ENCODE results near the gene SKI.

Gene SKI

GRCh38 chr1:2342384-2343022 is 114.4 kb downstream of the SKI start:
- H3K27me3 ChIP-seq (replicated peaks in 2 of 5; ENCODE audit: control insufficient read depth in 4 of 5, insufficient read depth in 5 of 5, low read length in 4 of 5), result peaks cover 0 to 1% (median 0%) of the 10 kb centered on the region in 5 experiments

GRCh38 chr1:2343023-2343935 is 115.2 kb downstream of the SKI start:
- WGBS (ENCODE audit: insufficient coverage), result 92% methylated on average over 34 of the region's 39 CpGs
- Histone ChIP-seq H3K27me3 (replicated peaks in 2 of 5; ENCODE audit: control insufficient read depth in 4 of 5, insufficient read depth in 5 of 5, low read length in 4 of 5) (peaks cover 0 to 1% (median 0%) of the 10 kb centered on the region in 5 experiments), H3K9me3 (ENCODE audit: control extremely low read depth in 1 of 5, control insufficient read depth in 4 of 5, insufficient read depth in 2 of 5, low read depth in 1 of 5, low read length in 4 of 5) (no peaks in the 10 kb centered on the region), H3K27ac (ENCODE audit: insufficient read depth in 1 of 2, low read depth in 1 of 2, low read length in 2 of 2, poor library complexity in 1 of 2, severe bottlenecking in 2 of 2) (no peak overlapping the region), H3K4me1 (ENCODE audit: control extremely low read depth in 1 of 4, control insufficient read depth in 4 of 4, insufficient read depth in 4 of 4, low read length in 3 of 4) (no peaks in the 10 kb centered on the region), H3K4me3 (ENCODE audit: control insufficient read depth in 1 of 7, extremely low read depth in 1 of 7, insufficient read depth in 4 of 7, low read depth in 2 of 7, low read length in 6 of 7) (no peak overlapping the region), H3K36me3 (ENCODE audit: control insufficient read depth in 4 of 4, insufficient read depth in 4 of 4, low read length in 3 of 4) (no peaks in the 10 kb centered on the region)
- CTCF ChIA-PET, result no interaction called here
- DNase-seq, result no peak
- POLR2A ChIA-PET, result no interaction called here

More at GRCh38 chr1:2342384-2343022, 114.4 kb downstream of the SKI start:
- Histone ChIP-seq H3K9me3 (ENCODE audit: control extremely low read depth in 1 of 5, control insufficient read depth in 4 of 5, insufficient read depth in 2 of 5, low read depth in 1 of 5, low read length in 4 of 5) (no peaks in the 10 kb centered on the region), H3K4me3 (ENCODE audit: control insufficient read depth in 1 of 7, extremely low read depth in 1 of 7, insufficient read depth in 4 of 7, low read depth in 2 of 7, low read length in 6 of 7) (no peak overlapping the region), H3K27ac (ENCODE audit: insufficient read depth in 1 of 2, low read depth in 1 of 2, low read length in 2 of 2, poor library complexity in 1 of 2, severe bottlenecking in 2 of 2) (no peak overlapping the region), H3K36me3 (ENCODE audit: control insufficient read depth in 4 of 4, insufficient read depth in 4 of 4, low read length in 3 of 4) (no peaks in the 10 kb centered on the region), H3K4me1 (ENCODE audit: control extremely low read depth in 1 of 4, control insufficient read depth in 4 of 4, insufficient read depth in 4 of 4, low read length in 3 of 4) (no peaks in the 10 kb centered on the region)
- ChIA-PET CTCF (no interaction called here), POLR2A (no interaction called here)
- 94% methylated on average over 16 of the region's 21 CpGs for WGBS (ENCODE audit: insufficient coverage)
- no peak for DNase-seq

DNA sequence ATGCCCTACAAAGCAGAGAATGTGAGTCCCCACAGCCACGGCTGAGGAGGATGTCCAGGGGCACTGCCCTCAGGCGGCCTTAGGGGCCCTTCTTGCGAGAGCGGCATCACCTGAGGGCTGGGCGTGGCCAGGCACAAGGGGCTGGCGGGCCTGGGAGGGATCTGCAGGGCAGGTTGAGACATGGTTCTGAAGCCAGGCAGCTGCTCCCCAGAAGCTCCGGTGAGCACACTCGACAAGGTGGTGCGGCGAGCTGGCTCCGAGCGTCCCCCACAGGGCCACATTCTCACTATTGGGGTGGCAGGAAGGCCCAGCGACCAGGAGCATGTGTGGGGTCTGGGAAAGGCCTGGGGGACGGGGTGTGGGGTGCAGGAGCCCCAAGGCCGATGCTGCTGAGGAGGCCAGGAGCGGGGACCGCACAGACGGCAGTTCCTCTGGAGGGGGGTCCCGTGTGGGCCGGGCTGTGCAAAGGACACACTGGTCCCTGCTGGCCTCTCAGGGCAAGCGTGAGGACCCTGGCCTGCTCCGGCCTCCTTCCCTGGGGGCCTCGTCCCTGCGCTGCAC is 116.1 kb downstream of the SKI start:
- H3K4me3 ChIP-seq (ENCODE audit: control insufficient read depth in 1 of 7, extremely low read depth in 1 of 7, insufficient read depth in 4 of 7, low read depth in 2 of 7, low read length in 6 of 7), result no peak overlapping the region
- no peaks in the 10 kb centered on the region for H3K9me3 ChIP-seq (ENCODE audit: control extremely low read depth in 1 of 5, control insufficient read depth in 4 of 5, insufficient read depth in 2 of 5, low read depth in 1 of 5, low read length in 4 of 5)
- 94% methylated on average over 24 of the region's 24 CpGs for WGBS (ENCODE audit: insufficient coverage)
- ChIA-PET CTCF (no interaction called here), POLR2A (no interaction called here)
- H3K27me3 ChIP-seq (replicated peaks in 2 of 5; ENCODE audit: control insufficient read depth in 4 of 5, insufficient read depth in 5 of 5, low read length in 4 of 5), result no peaks in the 10 kb centered on the region
- no peaks in the 10 kb centered on the region for H3K36me3 ChIP-seq (ENCODE audit: control insufficient read depth in 4 of 4, insufficient read depth in 4 of 4, low read length in 3 of 4)
- no peak for DNase-seq
- no peak overlapping the region for H3K27ac ChIP-seq (ENCODE audit: insufficient read depth in 1 of 2, low read depth in 1 of 2, low read length in 2 of 2, poor library complexity in 1 of 2, severe bottlenecking in 2 of 2)
- H3K4me1 ChIP-seq (ENCODE audit: control extremely low read depth in 1 of 4, control insufficient read depth in 4 of 4, insufficient read depth in 4 of 4, low read length in 3 of 4), result no peaks in the 10 kb centered on the region

DNA sequence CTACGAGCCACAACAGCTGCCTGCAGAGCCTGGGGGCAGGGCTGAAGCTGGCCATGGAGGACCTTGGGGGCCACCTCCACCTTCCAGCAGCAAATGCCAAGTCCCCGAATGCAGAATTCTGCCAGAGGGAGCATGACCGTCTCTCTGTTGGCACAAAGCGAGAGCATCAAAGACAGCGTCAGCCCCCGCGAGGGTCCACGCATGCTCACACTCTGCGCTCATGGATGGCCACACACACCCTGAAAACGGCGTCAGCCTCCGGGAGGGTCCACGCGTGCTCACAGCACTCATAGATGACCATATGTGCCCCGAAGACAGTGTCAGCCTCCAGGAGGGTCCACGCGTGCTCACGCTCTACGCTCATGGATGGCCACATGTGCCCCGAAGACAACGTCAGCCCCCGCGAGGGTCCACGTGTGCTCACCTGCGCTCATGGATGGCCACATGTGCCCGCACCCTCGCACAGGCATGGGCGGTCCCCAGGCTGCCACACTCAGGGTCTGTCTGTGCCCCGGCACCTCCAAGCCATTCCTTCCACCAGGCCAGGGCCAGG is 116.7 kb downstream of the SKI start:
- ChIA-PET CTCF (no interaction called here), POLR2A (no interaction called here)
- DNase-seq, result no peak
- no peaks in the 10 kb centered on the region for H3K27me3 ChIP-seq (replicated peaks in 2 of 5; ENCODE audit: control insufficient read depth in 4 of 5, insufficient read depth in 5 of 5, low read length in 4 of 5)
- H3K4me1 ChIP-seq (ENCODE audit: control extremely low read depth in 1 of 4, control insufficient read depth in 4 of 4, insufficient read depth in 4 of 4, low read length in 3 of 4), result no peaks in the 10 kb centered on the region
- 97% methylated on average over 29 of the region's 29 CpGs for WGBS (ENCODE audit: insufficient coverage)
- no peak overlapping the region for H3K27ac ChIP-seq (ENCODE audit: insufficient read depth in 1 of 2, low read depth in 1 of 2, low read length in 2 of 2, poor library complexity in 1 of 2, severe bottlenecking in 2 of 2)
- no peak overlapping the region for H3K4me3 ChIP-seq (ENCODE audit: control insufficient read depth in 1 of 7, extremely low read depth in 1 of 7, insufficient read depth in 4 of 7, low read depth in 2 of 7, low read length in 6 of 7)
- no peaks in the 10 kb centered on the region for H3K36me3 ChIP-seq (ENCODE audit: control insufficient read depth in 4 of 4, insufficient read depth in 4 of 4, low read length in 3 of 4)
- no peaks in the 10 kb centered on the region for H3K9me3 ChIP-seq (ENCODE audit: control extremely low read depth in 1 of 5, control insufficient read depth in 4 of 5, insufficient read depth in 2 of 5, low read depth in 1 of 5, low read length in 4 of 5)

- DNase-seq, result peak; percentile 20 to 71 (median 39)
- Histone ChIP-seq H3K36me3 (ENCODE audit: control insufficient read depth in 4 of 4, insufficient read depth in 4 of 4, low read length in 3 of 4) (no peaks in the 10 kb centered on the region), H3K4me1 (ENCODE audit: control extremely low read depth in 1 of 4, control insufficient read depth in 4 of 4, insufficient read depth in 4 of 4, low read length in 3 of 4) (no peaks in the 10 kb centered on the region), H3K27me3 (replicated peaks in 2 of 5; ENCODE audit: control insufficient read depth in 4 of 5, insufficient read depth in 5 of 5, low read length in 4 of 5) (no peaks in the 10 kb centered on the region), H3K27ac (ENCODE audit: insufficient read depth in 1 of 2, low read depth in 1 of 2, low read length in 2 of 2, poor library complexity in 1 of 2, severe bottlenecking in 2 of 2) (no peak overlapping the region), H3K9me3 (ENCODE audit: control extremely low read depth in 1 of 5, control insufficient read depth in 4 of 5, insufficient read depth in 2 of 5, low read depth in 1 of 5, low read length in 4 of 5) (no peaks in the 10 kb centered on the region), H3K4me3 (ENCODE audit: control insufficient read depth in 1 of 7, extremely low read depth in 1 of 7, insufficient read depth in 4 of 7, low read depth in 2 of 7, low read length in 6 of 7) (no peak overlapping the region)
- POLR2A ChIA-PET, result no interaction called here
- CTCF ChIA-PET, result no interaction called here
- WGBS (ENCODE audit: insufficient coverage), result 89% methylated on average over 21 of the region's 24 CpGs
Measured at GRCh38 chr1:2345297-2346075, 117.4 kb downstream of the SKI start.

DNA sequence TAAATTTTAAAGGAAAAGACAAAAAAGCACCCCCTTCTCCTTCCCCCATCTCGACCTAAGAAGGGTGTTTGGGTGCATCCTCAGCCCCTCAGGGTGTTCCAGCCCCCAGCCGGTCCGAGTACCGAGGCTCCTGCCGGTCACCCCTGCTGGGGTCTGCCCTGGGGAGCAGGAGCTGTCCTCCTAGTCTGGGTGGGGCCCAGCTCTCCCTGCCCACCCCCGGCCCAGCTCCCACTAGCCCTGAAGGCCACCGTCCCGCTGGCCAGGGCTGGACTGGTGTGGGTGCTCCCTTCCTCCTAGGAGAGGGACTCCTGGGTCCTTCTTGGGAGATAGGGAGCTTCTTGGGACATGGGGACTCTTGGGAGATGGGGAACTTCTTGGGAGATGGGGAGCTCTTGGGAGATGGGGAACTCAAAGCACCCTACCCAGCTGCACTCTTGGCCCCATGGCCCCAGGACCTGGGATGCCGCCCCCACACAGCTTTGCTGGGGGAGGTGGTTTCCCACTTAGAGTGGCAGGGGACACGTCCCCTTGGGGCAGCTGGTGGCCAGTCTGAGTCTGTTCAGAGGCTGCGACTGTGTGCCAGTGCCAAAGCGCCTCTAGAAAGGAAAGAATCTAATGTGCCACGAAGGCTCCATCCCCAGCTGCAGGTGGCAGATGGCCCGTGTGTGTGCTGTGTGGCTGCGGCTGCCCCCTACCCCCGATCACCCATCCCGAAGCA is 118.7 kb downstream of the SKI start:
- no peak overlapping the region for H3K27ac ChIP-seq (ENCODE audit: insufficient read depth in 1 of 2, low read depth in 1 of 2, low read length in 2 of 2, poor library complexity in 1 of 2, severe bottlenecking in 2 of 2)
- 91% methylated on average over 15 of the region's 17 CpGs for WGBS (ENCODE audit: insufficient coverage)
- POLR2A ChIA-PET, result no interaction called here

More for the DNA sequence above, 118.7 kb downstream of the SKI start:
- no peaks in the 10 kb centered on the region for H3K36me3 ChIP-seq (ENCODE audit: control insufficient read depth in 4 of 4, insufficient read depth in 4 of 4, low read length in 3 of 4)
- H3K9me3 ChIP-seq (ENCODE audit: control extremely low read depth in 1 of 5, control insufficient read depth in 4 of 5, insufficient read depth in 2 of 5, low read depth in 1 of 5, low read length in 4 of 5), result no peaks in the 10 kb centered on the region
- H3K27me3 ChIP-seq (replicated peaks in 2 of 5; ENCODE audit: control insufficient read depth in 4 of 5, insufficient read depth in 5 of 5, low read length in 4 of 5), result no peaks in the 10 kb centered on the region
- H3K4me3 ChIP-seq (ENCODE audit: control insufficient read depth in 1 of 7, extremely low read depth in 1 of 7, insufficient read depth in 4 of 7, low read depth in 2 of 7, low read length in 6 of 7), result no peak overlapping the region
- no peak for DNase-seq
- H3K4me1 ChIP-seq (ENCODE audit: control extremely low read depth in 1 of 4, control insufficient read depth in 4 of 4, insufficient read depth in 4 of 4, low read length in 3 of 4), result no peaks in the 10 kb centered on the region
- CTCF ChIA-PET, result interaction anchor here (0.6 kb wide), 1 partner anchor 11 kb away, joined by 3 read pairs; no protein-coding TSS in a partner anchor
